Breast epithelium (tissue), 4 donors: Measurements from ENCODE around the gene RHBDF2. TPM values are rescaled to one million over a fixed set of nuclear protein-coding genes. Genes with fewer than 3 reads are reported as not detected.

ENCODE experiments used
- DNase-seq, 2 donors: peaks; one replicate each; pipeline ENCODE4 v3.0.0-alpha.2; 2019; ENCODE audit warnings: low spot score in 2 of 2
- H3K27ac ChIP-seq, 2 donors: fragments of 200-600 bp; sonication (generic) in 1 of 2; one replicate each; pipeline ENCODE4 v1.5.1; 2016 to 2019; ENCODE audit warnings: mild to moderate bottlenecking in 1 of 2
- H3K27me3 ChIP-seq, 2 donors: fragments of 200-600 bp; sonication (generic) in 1 of 2; one replicate each; pipeline versions ENCODE4 v1.5.1 to v1.6.0; 2017 to 2019; ENCODE audit warnings: control low read depth in 1 of 2, mild to moderate bottlenecking in 1 of 2
- H3K36me3 ChIP-seq: fragments of 200-600 bp; one replicate; pipeline ENCODE4 v1.5.1; 2019
- H3K4me1 ChIP-seq, 2 donors: fragments of 200-600 bp; sonication (generic); one replicate each; pipeline ENCODE4 v1.5.1; 2016 to 2019; ENCODE audit warnings: control low read depth in 1 of 2
- H3K4me3 ChIP-seq, 3 donors: fragments of 200-600 bp; sonication (generic); 1 replicate in 2 of 3; 2 replicates in 1 of 3; pipeline ENCODE4 v1.5.1; 2016 to 2019; ENCODE audit warnings: mild to moderate bottlenecking in 3 of 3, moderate library complexity in 2 of 3
- H3K9me3 ChIP-seq, 2 donors: fragments of 200-600 bp; sonication (generic) in 1 of 2; one replicate each; pipeline ENCODE4 v1.5.1; 2016 to 2019; ENCODE audit warnings: control low read depth in 1 of 2
- POLR2A ChIP-seq: fragments of 450-650 bp; IDR thresholded peaks from one replicate; pipeline ENCODE4 v1.6.1; 2016; ENCODE audit warnings: antibody characterized with exemption, mild to moderate bottlenecking, moderate library complexity
- POLR2AphosphoS5 ChIP-seq, 3 donors: sonication (generic); formaldehyde crosslinking; IDR thresholded peaks; one replicate each; pipeline ENCODE4 v1.6.1; 2017; ENCODE audit warnings: antibody characterized with exemption in 3 of 3
- intact Hi-C: fragments of 100-400 bp; cut with DNase I; formaldehyde crosslinking; loops from one replicate; pipeline ENCODE4 v1.15.1; 2023; ENCODE audit warnings: low total_unique reads
- total RNA-seq, 3 donors: library from RNA; depleted of rRNA; stranded (reverse); fragments of >200 nt; gene quantifications; one replicate each; pipeline ENCODE4 v1.1.0, GENCODE V29; 2016
- TF ChIP-seq, protein P1 (sequence below), 3 donors: fragments of 450-650 bp; IDR thresholded peaks; one replicate each; pipeline ENCODE4 v1.5.1; 2016 to 2017; ENCODE audit warnings: antibody characterized with exemption in 3 of 3, mild to moderate bottlenecking in 3 of 3, moderate library complexity in 3 of 3

The RHBDF2 gene
- total RNA-seq, 3 donors from 2014 or later = 13.4 to 35.5 (median 26.8) TPM

DNA sequence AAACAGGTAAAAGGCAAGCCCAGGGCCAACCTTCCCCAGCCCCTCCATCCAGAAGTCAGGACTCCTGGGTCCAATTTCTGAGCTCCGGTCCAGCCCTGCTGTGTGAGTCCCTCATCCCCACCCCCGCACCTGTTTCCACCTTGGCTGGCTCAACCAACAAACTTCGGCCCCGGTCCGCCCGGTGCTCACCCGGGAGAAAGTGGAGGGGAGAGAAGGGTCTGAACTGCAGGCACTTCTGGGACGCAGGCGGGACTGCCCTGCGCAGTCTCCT lies 541 bp downstream of the RHBDF2 start:
- H3K27ac ChIP-seq = peak overlapping the region; percentile 73 to 81
- no peaks in the 10 kb centered on the region for H3K9me3 ChIP-seq
- H3K36me3 ChIP-seq = no peaks in the 10 kb centered on the region
- intact Hi-C loops = no loop called here
- H3K27me3 ChIP-seq = no peaks in the 10 kb centered on the region
- no peak for DNase-seq
- no peak for TF ChIP-seq POLR2AphosphoS5 (IDR thresholded peaks at IDR 0.05)
- TF ChIP-seq, protein P1, sequence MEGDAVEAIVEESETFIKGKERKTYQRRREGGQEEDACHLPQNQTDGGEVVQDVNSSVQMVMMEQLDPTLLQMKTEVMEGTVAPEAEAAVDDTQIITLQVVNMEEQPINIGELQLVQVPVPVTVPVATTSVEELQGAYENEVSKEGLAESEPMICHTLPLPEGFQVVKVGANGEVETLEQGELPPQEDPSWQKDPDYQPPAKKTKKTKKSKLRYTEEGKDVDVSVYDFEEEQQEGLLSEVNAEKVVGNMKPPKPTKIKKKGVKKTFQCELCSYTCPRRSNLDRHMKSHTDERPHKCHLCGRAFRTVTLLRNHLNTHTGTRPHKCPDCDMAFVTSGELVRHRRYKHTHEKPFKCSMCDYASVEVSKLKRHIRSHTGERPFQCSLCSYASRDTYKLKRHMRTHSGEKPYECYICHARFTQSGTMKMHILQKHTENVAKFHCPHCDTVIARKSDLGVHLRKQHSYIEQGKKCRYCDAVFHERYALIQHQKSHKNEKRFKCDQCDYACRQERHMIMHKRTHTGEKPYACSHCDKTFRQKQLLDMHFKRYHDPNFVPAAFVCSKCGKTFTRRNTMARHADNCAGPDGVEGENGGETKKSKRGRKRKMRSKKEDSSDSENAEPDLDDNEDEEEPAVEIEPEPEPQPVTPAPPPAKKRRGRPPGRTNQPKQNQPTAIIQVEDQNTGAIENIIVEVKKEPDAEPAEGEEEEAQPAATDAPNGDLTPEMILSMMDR (IDR thresholded peaks at IDR 0.05) = no peak
- TF ChIP-seq POLR2A = no peak
- H3K4me3 ChIP-seq = peak overlapping the region; percentile 67 to 85 (median 71)
- H3K4me1 ChIP-seq = peaks cover 9 to 20% of the 10 kb centered on the region in 2 donors

DNA sequence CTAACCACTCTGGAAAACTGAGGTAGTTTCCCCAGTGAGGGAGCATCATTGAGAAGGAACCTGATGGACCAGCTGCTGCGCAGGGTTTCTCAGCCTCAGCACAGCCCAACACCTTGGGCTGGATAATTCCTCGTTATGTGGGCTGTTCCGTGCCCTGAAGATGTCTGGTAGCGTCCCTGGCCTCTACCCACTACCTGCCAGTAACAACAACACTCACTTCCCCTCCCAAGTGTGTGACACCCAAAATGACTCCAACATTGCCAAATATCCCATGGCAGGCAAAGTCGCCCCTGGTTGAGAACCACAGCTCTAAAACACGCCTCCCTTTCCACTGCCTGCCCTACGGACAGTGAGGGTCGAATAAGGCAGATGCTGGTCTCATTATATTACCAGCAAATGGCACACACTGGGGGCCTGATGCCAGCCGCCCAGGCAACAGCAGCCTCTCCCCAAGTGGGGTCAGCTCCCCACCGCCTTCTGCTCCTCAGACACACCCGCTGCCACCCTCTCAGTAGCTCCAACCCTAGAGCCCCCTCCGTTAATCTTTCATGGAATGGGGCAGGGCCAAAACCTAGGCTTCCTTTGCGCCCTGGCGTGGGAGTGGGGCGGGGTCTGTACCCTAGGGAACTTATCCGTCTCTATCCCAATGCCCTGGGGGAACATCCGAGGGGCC lies 1.0 kb downstream of the RHBDF2 start:
- H3K4me3 ChIP-seq = peak overlapping the region; percentile 67 to 85 (median 71)
- peak overlapping the region; percentile 73 to 81 for H3K27ac ChIP-seq
- intact Hi-C loops = no loop called here
- no peak for DNase-seq
- no peaks in the 10 kb centered on the region for H3K36me3 ChIP-seq
- H3K27me3 ChIP-seq = no peaks in the 10 kb centered on the region
- H3K4me1 ChIP-seq = peaks cover 9 to 20% of the 10 kb centered on the region in 2 donors
- TF ChIP-seq POLR2AphosphoS5 (IDR thresholded peaks at IDR 0.05) = no peak
- TF ChIP-seq, protein P1 (IDR thresholded peaks at IDR 0.05) = no peak
- no peak for TF ChIP-seq POLR2A
- no peaks in the 10 kb centered on the region for H3K9me3 ChIP-seq

DNA sequence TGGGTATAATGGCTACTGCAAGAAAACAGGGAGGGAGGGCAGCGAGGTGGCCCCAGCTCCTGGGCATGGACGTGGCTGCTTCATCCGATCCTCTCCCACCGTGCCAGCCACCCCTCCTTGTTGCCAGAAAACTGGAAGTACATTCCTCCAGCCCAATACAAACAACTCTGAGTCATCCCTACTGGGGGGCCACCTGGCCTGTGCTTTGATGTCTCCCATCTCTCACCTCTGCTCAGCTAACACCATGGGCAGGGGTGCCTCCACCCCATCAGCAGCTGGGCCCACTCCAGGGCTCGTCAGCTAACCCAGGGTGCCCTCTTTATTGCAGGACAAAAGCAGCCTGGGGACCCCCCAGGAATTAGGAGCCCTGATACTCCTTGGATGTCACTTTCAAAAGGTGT lies 2.0 kb downstream of the RHBDF2 start:
- Histone ChIP-seq H3K27me3 (no peaks in the 10 kb centered on the region), H3K27ac (peak overlapping the region; percentile 73 to 81), H3K4me3 (peak overlapping the region; percentile 67 to 85 (median 71)), H3K36me3 (no peaks in the 10 kb centered on the region), H3K9me3 (no peaks in the 10 kb centered on the region), H3K4me1 (peaks cover 9 to 20% of the 10 kb centered on the region in 2 donors)
- DNase-seq = no peak
- no peak for TF ChIP-seq POLR2AphosphoS5 (IDR thresholded peaks at IDR 0.05)
- no peak for TF ChIP-seq POLR2A
- TF ChIP-seq, protein P1 (IDR thresholded peaks at IDR 0.05) = no peak
- intact Hi-C loops = no loop called here

DNA sequence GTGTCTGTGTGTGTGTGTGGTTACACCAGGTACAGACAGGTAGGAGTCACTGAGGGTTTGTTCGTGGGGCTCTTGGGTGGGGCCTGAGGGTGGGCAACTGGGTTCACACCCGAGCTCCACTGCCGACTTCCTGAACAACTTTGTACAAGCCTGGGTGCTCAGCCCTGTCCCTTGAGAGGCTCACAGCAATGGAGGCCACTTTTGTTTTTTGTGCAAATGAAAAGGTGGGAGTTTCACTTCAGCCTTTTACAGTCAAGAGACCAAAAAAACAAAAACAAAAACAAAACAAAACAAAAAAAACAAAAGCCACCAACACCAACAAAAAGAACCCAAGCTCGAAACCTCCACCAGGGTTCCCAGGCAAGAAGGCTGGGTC lies 2.4 kb downstream of the RHBDF2 start:
- DNase-seq = no peak
- Histone ChIP-seq H3K9me3 (no peaks in the 10 kb centered on the region), H3K4me1 (peaks cover 9 to 20% of the 10 kb centered on the region in 2 donors), H3K27me3 (no peaks in the 10 kb centered on the region), H3K36me3 (no peaks in the 10 kb centered on the region), H3K27ac (peak overlapping the region; percentile 72 to 73), H3K4me3 (peak overlapping the region; percentile 49 to 71 (median 67))
- intact Hi-C loops = no loop called here
- TF ChIP-seq, protein P1 (IDR thresholded peaks at IDR 0.05) = no peak
- no peak for TF ChIP-seq POLR2AphosphoS5 (IDR thresholded peaks at IDR 0.05)
- TF ChIP-seq POLR2A = no peak

DNA sequence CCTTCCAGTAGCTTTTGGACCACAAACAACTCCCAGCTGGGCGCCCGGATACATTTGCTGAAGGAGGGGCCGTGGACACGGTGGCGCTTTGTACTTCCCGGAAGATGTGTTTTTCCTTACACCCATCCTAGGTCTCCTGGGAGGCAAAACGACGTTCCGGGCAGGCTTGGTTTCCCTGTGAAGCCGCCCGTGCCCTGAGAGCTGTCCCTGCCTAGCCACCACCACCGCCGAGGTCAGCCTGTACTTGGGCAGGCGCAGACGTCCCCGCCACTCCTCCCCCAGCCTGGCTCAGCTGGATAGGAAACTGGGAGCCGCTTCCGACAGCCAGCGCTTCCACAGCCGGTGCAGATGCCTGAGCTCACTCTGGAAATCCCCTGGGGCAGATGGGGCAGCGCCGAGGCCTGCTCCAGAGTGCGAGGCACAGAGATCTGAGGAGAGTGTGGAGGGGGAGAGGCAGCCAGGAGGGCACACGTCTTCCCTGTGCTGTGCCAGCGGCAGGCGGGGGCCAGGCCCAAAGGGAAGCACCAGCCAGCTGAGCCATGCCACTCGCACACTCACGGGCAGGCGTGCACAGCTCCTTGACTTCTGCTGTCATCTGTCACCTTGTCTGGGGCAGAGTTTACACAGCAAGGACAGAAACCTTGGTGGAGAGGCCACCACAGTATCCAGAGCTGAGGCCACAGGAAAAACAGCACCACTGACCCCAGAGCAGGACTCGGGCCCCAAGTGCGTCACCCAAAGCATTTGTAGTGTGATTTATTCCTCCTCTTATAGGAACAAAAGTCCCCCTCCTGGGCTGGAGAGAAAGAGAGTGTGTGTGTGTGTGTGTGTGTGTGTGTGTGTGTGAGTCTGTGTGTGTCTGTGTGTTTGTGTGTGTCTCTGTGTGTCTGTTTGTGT lies 3.0 kb downstream of the RHBDF2 start:
- peak overlapping the region; percentile 68 to 72 for H3K27ac ChIP-seq
- H3K4me3 ChIP-seq = peak overlapping the region; percentile 10 to 49 (median 29)
- TF ChIP-seq POLR2A = no peak
- TF ChIP-seq, protein P1 (IDR thresholded peaks at IDR 0.05) = no peak
- TF ChIP-seq POLR2AphosphoS5 (IDR thresholded peaks at IDR 0.05) = no peak
- H3K36me3 ChIP-seq = no peaks in the 10 kb centered on the region
- H3K27me3 ChIP-seq = no peaks in the 10 kb centered on the region
- DNase-seq = peak; percentile 65 to 74
- peaks cover 9 to 23% of the 10 kb centered on the region in 2 donors for H3K4me1 ChIP-seq
- H3K9me3 ChIP-seq = no peaks in the 10 kb centered on the region
- intact Hi-C loops = no loop called here
